Fibroblast of lung (primary cell): Measurements from ENCODE around the gene MACROD2. TPM values are rescaled to one million over a fixed set of nuclear protein-coding genes. Genes with fewer than 3 reads are reported as not detected.

Source experiments
- DNase-seq, 2 donors: peaks; one replicate each; pipeline versions ENCODE4 v3.0.0 to v3.0.0-alpha.2; 2010; ENCODE audit warnings: low read depth in 2 of 2
- H2AFZ ChIP-seq: 2 replicates; pipeline ENCODE4 v1.5.1; 2012; ENCODE audit warnings: low read length, control low read depth, inconsistent platforms
- H3K27ac ChIP-seq: 2 replicates; pipeline ENCODE4 v1.5.1; 2011; ENCODE audit warnings: low read length, control low read depth; ENCODE audit not compliant: insufficient read depth
- H3K27me3 ChIP-seq: 2 replicates; pipeline ENCODE4 v1.5.1; 2011; ENCODE audit warnings: mild to moderate bottlenecking, low read length; ENCODE audit not compliant: control insufficient read depth, insufficient read depth
- H3K36me3 ChIP-seq: 2 replicates; pipeline ENCODE4 v1.5.1; 2011; ENCODE audit warnings: low read length; ENCODE audit not compliant: control insufficient read depth, insufficient read depth
- H3K4me1 ChIP-seq: 2 replicates; pipeline ENCODE4 v1.5.1; 2011; ENCODE audit warnings: low read length; ENCODE audit not compliant: control insufficient read depth, insufficient read depth; ENCODE audit errors: extremely low read depth
- H3K4me2 ChIP-seq: 2 replicates; pipeline ENCODE4 v1.5.1; 2011; ENCODE audit warnings: low read length, control low read depth; ENCODE audit not compliant: insufficient read depth; ENCODE audit errors: extremely low read depth
- H3K4me3 ChIP-seq, 4 experiments: fragments of 200-600 bp in 1 of 4; sonication (generic) in 1 of 4; replicated peaks in 1 of 4; 2 replicates each; pipeline ENCODE4 v1.5.1; 2011 to 2016; ENCODE audit warnings: low read length in 4 of 4, low read depth in 3 of 4, mild to moderate bottlenecking in 3 of 4, control low read depth in 2 of 4, inconsistent platforms in 1 of 4, mixed read lengths in 1 of 4; ENCODE audit not compliant: insufficient read depth in 1 of 4; ENCODE audit errors: control extremely low read depth in 1 of 4
- H3K79me2 ChIP-seq: 2 replicates; pipeline ENCODE4 v1.5.1; 2012; ENCODE audit warnings: mild to moderate bottlenecking, low read length, inconsistent platforms; ENCODE audit not compliant: control insufficient read depth, insufficient read depth
- H3K9ac ChIP-seq: 2 replicates; pipeline ENCODE4 v1.5.1; 2011; ENCODE audit warnings: mild to moderate bottlenecking, low read length, control low read depth; ENCODE audit not compliant: insufficient read depth
- H3K9me3 ChIP-seq: 2 replicates; pipeline ENCODE4 v1.5.1; 2012; ENCODE audit warnings: low read depth, low read length; ENCODE audit not compliant: control insufficient read depth, insufficient read depth
- H4K20me1 ChIP-seq: 2 replicates; pipeline ENCODE4 v1.5.1; 2011; ENCODE audit warnings: low read length; ENCODE audit not compliant: control insufficient read depth, insufficient read depth; ENCODE audit errors: extremely low read depth
- CTCF ChIP-seq, 2 donors: IDR thresholded peaks in 1 of 2; conservative IDR thresholded peaks in 1 of 2; 1 replicate in 1 of 2; 2 replicates in 1 of 2; pipeline ENCODE4 v1.5.1; 2011 to 2012; ENCODE audit warnings: low read length in 2 of 2, control low read depth in 1 of 2, inconsistent platforms in 1 of 2, low read depth in 1 of 2, mild to moderate bottlenecking in 1 of 2
- EZH2 ChIP-seq: IDR thresholded peaks from 2 replicates; pipeline ENCODE4 v1.5.1; 2012; ENCODE audit warnings: low read length, control low read depth, mild to moderate bottlenecking; ENCODE audit errors: missing control alignments
- polyA plus RNA-seq, 2 donors: library from polyadenylated mRNA; depleted of rRNA in 1 of 2; stranded (reverse) in 1 of 2; unstranded in 1 of 2; fragments of >200 nt; gene quantifications; 2 replicates each; pipeline ENCODE4 v1.2.1, GENCODE V29; 2011 to 2012; ENCODE audit warnings: missing spikeins in 1 of 2
- total RNA-seq: library from RNA; depleted of rRNA; stranded (reverse); fragments of >200 nt; gene quantifications from 2 replicates; pipeline ENCODE4 v1.2.1, GENCODE V29; 2014

MACROD2 gene
- total and polyA plus RNA-seq, 2 donors (not counting 1 experiment from before 2014, with no cell fraction given), result 0.54 to 1.7 TPM

- Histone ChIP-seq H3K4me2 (no peak overlapping the region), H3K36me3 (no peaks in the 10 kb centered on the region)
Measured at GRCh38 chr20:14343491-14344065, 348.3 kb downstream of the MACROD2 start.

GRCh38 chr20:14344746-14345145, 349.4 kb downstream of the MACROD2 start:
- H3K36me3 ChIP-seq, result no peaks in the 10 kb centered on the region
- H3K4me1 ChIP-seq, result no peaks in the 10 kb centered on the region
- DNase-seq, result no peak
- H3K79me2 ChIP-seq, result no peaks in the 10 kb centered on the region
- H3K27me3 ChIP-seq, result no peaks in the 10 kb centered on the region
- H3K9ac ChIP-seq, result no peak overlapping the region
- H3K9me3 ChIP-seq, result no peaks in the 10 kb centered on the region
- no peak overlapping the region for H3K4me2 ChIP-seq
- H3K27ac ChIP-seq, result no peak overlapping the region
- no peak overlapping the region for H2AFZ ChIP-seq
- no peak for TF ChIP-seq EZH2
- TF ChIP-seq CTCF (conservative IDR thresholded peaks at IDR 0.05 in 1 of 2, IDR thresholded peaks at IDR 0.05 in 1 of 2; ENCODE audit: low read depth in 1 of 2, low read length in 2 of 2), result no peak
- H3K4me3 ChIP-seq, result no peak overlapping the region
- no peaks in the 10 kb centered on the region for H4K20me1 ChIP-seq

More at GRCh38 chr20:14343491-14344065, 348.3 kb downstream of the MACROD2 start:
- Histone ChIP-seq H3K9me3 (no peaks in the 10 kb centered on the region), H4K20me1 (no peaks in the 10 kb centered on the region), H3K27me3 (no peaks in the 10 kb centered on the region), H3K4me1 (no peaks in the 10 kb centered on the region), H3K27ac (no peak overlapping the region), H3K4me3 (no peak overlapping the region), H3K9ac (no peak overlapping the region), H3K79me2 (no peaks in the 10 kb centered on the region), H2AFZ (no peak overlapping the region)
- TF ChIP-seq EZH2 (no peak), CTCF (conservative IDR thresholded peaks at IDR 0.05 in 1 of 2, IDR thresholded peaks at IDR 0.05 in 1 of 2; ENCODE audit: low read depth in 1 of 2, low read length in 2 of 2) (no peak)
- no peak for DNase-seq

- no peak for TF ChIP-seq EZH2
- TF ChIP-seq CTCF (conservative IDR thresholded peaks at IDR 0.05 in 1 of 2, IDR thresholded peaks at IDR 0.05 in 1 of 2; ENCODE audit: low read depth in 1 of 2, low read length in 2 of 2), result no peak
- Histone ChIP-seq H3K36me3 (no peaks in the 10 kb centered on the region), H3K79me2 (no peaks in the 10 kb centered on the region), H3K27ac (no peak overlapping the region), H4K20me1 (no peaks in the 10 kb centered on the region), H3K9me3 (no peaks in the 10 kb centered on the region), H2AFZ (no peak overlapping the region), H3K4me3 (no peak overlapping the region), H3K9ac (no peak overlapping the region), H3K4me1 (no peaks in the 10 kb centered on the region), H3K4me2 (no peak overlapping the region), H3K27me3 (no peaks in the 10 kb centered on the region)
- DNase-seq, result no peak
Measured at GRCh38 chr20:14355791-14356190, 360.5 kb downstream of the MACROD2 start.
